GM18507 (cell line): ENCODE results near the gene RAB11FIP5.
"Not testable (repeated sequence)": the region's sequence is repeated elsewhere in the genome, so short reads cannot be mapped to it uniquely, and the experiment has no call there.

ENCODE experiments used
- DNase-seq: peaks from one replicate; pipeline ENCODE4 v3.0.0; 2011; ENCODE audit warnings: low read depth; ENCODE audit not compliant: insufficient read length; ENCODE audit errors: extremely low spot score
- FAIRE-seq: peaks from 2 replicates; lab custom pipeline; 2011; peaks lifted over from hg19 to GRCh38; lab: Jason Lieb, UNC

Gene RAB11FIP5

GRCh38 chr2:73111073-73112025 is 1.4 kb downstream of the RAB11FIP5 start:
- FAIRE-seq (no peak), DNase-seq (no peak)

- FAIRE-seq = no peak
- DNase-seq = no peak
These were observed 2.3 kb downstream of the RAB11FIP5 start for GRCh38 chr2:73110168-73111072.

DNA sequence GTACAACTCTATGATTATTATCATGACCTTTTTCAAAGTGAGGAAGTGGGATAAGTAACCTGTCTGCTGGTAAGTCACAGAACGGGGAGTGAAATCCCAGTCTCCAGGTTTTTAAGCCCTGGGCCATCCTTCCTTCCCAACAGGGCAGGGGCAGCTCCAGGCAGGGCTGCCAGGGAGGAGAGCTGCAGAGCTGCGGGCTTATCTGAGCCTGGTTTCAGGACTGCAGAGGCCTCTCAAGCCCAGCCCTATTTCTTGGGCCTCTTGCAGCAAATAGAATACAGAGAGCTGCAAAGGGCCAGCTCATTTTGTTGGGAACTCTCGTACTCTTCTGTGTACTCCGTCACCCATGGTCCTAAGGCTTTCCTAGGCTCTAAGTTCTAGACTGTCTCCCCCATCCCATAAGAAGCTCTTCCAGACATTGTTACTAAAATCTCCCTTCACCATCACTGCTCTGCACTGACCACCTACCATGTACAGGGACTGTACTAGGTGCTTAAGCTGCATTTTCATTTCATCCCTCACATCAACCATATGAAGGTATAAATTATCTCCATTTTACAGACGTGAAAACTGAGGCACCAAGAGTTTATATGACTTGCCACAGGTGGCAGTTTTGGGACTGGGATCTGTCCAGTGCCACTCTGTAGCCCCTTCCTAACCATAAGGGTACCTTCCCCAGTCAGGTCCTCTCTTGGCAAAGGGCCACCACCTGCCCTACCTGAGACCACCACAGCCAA is 3.1 kb downstream of the RAB11FIP5 start:
- FAIRE-seq = no peak

DNA sequence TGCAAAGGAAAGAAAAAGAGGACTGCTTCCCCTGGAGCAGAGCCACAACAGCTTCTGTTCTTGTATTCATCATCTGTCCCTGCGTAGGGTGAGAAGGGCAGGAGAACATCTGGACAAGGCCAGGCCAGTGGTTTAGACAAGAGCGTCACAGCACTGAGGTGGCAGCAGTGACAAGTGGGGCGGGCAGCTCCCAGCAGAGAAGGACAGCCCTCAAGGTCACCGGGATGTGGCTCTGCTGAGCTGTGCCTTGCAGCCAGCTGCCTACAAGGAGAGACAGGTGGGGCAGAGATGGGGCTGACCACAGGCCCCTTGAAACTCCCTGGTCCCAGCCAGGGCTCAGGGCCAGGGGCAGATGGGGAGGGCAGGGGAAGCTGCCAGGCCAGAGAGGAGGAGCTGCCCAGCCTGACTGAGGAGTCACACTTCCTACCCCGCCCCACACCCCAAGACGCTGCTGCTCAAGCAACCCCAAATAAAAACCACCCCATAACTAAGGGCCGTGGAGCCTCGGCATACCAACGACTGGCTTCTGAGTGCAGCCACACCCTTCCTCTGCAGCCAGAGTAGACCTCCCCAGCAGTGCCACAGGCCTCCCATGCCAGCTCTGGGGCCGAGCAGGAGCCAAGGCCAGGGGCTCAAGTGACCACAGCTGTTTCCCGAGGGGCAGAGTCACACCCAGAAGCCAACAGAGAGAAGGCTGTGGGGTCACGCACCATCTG is 5.4 kb downstream of the RAB11FIP5 start:
- FAIRE-seq (no peak), DNase-seq (no peak)

More for the DNA sequence above, 3.1 kb downstream of the RAB11FIP5 start:
- no peak for DNase-seq

DNA sequence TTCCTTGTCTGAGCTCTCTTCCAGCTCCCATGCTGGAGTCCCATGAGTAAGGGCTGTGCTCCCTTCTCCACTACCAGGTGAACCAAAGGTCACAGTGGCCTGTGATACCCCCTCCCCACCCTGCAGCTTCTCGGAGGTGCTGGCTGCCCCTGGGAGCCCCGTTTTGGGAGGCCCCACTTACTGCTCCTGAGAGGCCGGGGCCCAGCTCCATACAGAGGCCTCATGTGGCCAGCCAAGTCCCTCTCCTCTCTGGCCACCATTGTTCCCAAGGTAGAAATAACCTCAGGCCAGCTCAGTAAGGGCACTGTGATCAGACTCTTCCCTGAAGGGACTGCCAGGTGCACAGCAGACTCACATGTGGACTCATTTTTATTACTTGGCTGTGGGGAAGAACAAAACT is 6.0 kb downstream of the RAB11FIP5 start:
- DNase-seq (no peak), FAIRE-seq (no peak)

DNA sequence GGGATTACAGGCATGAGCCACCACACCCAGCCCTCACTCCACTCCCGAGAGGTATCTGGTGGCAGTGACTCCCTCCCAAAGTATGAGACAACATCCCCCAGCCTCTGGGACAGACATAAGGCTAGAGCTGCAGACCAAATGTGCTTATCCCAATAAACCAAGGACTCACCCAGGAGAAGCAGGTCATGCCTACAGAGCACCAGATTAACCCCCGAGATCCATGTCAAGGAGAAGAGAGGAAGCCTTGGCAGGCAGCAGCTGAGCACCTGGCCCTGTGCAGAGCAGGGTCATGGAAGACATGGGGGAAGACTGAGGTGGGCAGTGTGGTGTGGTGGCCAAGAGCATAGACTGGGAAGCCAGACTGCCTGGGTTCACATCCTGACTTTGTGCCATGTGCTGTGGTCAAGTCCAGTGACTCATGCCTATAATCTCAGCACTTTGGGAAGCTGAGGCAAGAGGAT is 7.2 kb downstream of the RAB11FIP5 start:
- FAIRE-seq = no peak

DNA sequence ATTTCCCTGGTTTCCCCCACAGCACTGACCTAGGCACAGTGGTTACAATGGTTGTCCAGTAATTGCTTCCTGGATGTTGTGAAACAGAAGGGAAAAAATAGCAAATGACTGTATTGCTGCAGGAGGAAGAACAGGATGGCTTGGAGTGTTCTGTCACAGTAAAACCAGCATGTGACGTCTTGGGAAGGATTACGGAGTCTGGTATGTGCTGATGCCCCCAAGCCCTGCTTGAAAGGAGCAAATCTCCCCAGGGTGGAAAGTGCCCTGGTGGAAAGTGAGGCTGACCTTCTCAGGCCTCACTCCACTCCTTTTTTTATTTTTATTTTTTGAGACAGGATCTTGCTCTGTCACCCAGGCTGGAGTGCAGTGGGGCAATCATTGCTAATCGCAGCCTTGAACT is 7.8 kb downstream of the RAB11FIP5 start:
- no peak for FAIRE-seq
- DNase-seq = no peak

More for the DNA sequence above, 7.2 kb downstream of the RAB11FIP5 start:
- DNase-seq = no peak

GRCh38 chr2:73103018-73103542 is 9.7 kb downstream of the RAB11FIP5 start:
- DNase-seq (no peak), FAIRE-seq (no peak)

- DNase-seq = no peak
- FAIRE-seq = no peak
These were observed 11.0 kb downstream of the RAB11FIP5 start for GRCh38 chr2:73101626-73102256.

GRCh38 chr2:73100956-73101355 is 11.8 kb downstream of the RAB11FIP5 start:
- FAIRE-seq (no peak), DNase-seq (no peak)

- FAIRE-seq (no peak), DNase-seq (no peak)
These were observed 13.3 kb downstream of the RAB11FIP5 start for GRCh38 chr2:73099486-73099885.

DNA sequence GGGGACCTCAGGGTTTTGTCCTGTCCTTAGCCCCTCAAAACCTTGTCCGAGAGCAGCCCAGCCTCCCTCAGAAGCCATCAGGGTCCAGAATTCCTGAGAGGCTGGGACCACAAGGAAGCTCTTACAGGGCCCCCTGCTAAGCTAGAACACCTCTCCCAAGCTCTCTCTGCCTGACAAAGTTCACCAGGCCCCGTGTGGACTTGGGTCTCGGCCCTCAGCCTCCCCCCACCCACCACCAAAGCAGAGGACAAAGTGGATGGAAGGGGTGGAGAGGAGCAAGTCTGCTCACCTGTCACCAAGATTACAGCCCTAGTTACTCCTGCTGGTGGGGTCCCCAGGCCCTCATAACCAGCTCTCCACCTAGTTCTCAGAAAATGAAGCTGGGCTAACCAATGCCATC is 16.8 kb downstream of the RAB11FIP5 start:
- no peak for DNase-seq
- no peak for FAIRE-seq

DNA sequence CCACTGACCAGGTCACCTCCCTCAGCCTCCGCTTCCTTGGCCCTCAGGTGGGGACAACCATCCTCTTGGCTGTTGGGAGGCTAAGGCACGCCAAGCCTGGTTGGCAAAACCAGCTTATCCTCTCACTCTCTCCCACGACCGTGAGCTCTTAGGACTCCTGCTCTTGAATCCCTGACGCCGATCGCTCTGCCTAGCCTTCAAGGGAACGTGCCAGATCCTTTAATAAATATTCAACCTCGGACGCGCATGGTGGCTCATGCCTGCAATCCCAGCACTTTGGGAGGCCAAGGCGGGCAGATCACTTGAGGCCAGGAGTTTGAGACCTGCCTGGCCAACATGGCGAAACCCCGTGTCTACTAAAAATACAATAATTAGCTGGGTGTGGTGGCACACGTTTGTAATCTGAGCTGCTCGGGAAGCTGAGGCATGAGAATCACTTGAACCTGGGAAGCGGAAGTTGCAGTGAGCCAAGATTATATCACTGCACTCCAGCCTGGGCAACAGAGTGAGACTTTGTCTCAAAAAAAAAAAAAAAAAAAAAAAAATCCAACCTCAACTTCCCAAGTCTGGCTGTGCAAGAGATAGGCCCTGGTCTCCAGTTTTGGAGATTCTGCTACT is 19.0 kb downstream of the RAB11FIP5 start:
- not testable (repeated sequence) for DNase-seq, FAIRE-seq

- DNase-seq (no peak), FAIRE-seq (no peak)
These were observed 20.5 kb downstream of the RAB11FIP5 start for GRCh38 chr2:73092146-73092783.

DNA sequence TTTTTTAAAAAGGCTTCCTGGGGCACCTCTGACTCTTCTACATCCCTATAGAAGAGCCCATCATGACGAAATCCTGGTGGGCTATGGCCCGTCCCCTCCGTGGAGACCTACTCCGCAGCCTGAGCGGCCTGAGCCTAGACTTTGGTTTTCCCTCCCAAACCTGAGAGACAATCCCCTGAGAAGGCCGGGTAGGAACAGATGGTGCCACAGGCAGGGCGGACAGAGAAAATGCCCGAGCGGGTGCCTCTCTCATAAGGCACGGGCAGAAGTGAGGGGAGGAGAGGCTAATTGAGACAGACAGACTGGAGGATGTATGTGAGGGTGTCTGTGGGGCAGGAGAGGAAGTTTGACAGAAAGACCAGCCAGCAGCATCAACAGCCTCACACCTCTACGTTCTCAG is 21.1 kb downstream of the RAB11FIP5 start:
- no peak for FAIRE-seq

DNA sequence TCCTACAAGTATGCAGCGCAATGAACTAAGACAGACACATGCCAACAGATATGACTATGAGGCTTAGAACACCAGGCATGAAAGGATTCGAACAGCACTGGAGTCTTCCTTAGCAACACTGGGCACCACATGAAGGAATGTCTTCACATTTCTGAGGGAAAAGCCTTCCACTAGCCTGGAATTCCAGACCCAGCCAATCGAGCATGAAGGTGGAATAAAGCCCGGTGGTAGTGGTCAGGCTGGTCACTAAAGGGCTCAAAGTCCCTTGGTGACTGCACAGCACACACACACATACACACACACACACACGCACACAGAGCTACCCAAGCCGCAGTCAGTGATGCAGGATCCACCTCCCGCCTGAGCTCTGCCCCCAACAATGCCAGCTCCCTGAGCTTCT is 21.6 kb downstream of the RAB11FIP5 start:
- DNase-seq (no peak), FAIRE-seq (no peak)

More for the DNA sequence above, 21.1 kb downstream of the RAB11FIP5 start:
- no peak for DNase-seq

DNA sequence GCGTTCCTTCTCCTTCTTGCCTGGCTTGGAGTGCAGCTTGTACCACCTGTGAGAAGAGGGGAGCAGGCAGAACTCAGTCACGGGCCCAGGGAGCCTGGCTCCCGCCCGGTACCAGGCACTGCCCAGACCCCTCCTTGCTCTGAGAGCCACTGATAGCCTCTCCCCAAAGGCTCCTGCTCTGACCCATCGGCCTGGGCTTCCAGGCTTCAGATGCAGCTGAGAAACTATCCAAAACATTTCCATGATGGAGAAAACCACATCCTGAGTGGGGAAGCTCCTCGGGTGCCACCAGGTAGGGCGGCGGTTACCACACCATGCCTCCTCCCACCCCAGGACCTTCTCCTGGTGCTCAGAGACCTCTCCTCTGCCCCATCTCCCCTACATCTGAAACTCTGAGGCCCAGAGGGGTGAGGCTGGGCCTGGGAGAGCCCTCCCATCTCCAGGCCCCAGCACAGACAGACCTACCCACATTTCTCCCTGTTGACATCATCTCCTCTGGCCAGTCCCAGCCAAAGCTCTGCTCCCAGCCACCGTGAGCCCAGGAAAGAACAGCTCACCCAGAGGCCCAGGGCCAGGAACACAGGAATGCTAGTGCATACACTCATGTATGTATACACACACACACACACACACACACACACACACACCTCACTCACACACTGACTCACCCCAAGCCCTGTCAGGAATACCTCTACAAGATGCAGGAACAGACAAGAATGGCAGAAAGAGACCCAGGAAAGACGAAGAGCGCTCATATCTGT is 23.3 kb downstream of the RAB11FIP5 start:
- no peak for FAIRE-seq

More for the DNA sequence above, 23.3 kb downstream of the RAB11FIP5 start:
- DNase-seq = no peak
